ENCODE results near the gene GPR33. TPM values are rescaled to one million over a fixed set of nuclear protein-coding genes. Genes with fewer than 3 reads are reported as not detected.

GPR33 gene
- total and polyA plus RNA-seq, 2 of the 8 experiments (the other 6 are each of a cell fraction or from before 2014, with no cell fraction given) = not detected

DNA sequence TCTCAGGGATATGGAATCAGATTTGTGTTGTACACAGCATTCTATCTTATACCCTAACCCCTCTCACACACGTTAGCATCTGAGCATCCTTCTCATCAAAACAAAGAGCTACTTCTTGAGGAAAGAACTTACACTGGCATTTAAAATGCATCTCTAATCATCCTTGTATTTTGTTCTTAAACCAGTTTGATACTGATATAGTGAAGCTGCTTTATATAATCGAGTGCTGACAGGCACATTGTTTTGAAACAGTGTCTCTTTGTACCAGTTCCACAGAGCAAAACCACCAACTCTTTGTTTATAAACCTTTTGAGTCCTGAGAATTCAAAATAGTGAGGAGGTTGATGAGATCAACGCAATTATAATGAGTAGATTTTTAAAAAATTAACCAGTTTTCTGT is 8.8 kb downstream of the GPR33 start (continued):
- TF ChIP-seq, protein P1, sequence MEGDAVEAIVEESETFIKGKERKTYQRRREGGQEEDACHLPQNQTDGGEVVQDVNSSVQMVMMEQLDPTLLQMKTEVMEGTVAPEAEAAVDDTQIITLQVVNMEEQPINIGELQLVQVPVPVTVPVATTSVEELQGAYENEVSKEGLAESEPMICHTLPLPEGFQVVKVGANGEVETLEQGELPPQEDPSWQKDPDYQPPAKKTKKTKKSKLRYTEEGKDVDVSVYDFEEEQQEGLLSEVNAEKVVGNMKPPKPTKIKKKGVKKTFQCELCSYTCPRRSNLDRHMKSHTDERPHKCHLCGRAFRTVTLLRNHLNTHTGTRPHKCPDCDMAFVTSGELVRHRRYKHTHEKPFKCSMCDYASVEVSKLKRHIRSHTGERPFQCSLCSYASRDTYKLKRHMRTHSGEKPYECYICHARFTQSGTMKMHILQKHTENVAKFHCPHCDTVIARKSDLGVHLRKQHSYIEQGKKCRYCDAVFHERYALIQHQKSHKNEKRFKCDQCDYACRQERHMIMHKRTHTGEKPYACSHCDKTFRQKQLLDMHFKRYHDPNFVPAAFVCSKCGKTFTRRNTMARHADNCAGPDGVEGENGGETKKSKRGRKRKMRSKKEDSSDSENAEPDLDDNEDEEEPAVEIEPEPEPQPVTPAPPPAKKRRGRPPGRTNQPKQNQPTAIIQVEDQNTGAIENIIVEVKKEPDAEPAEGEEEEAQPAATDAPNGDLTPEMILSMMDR (IDR thresholded peaks at IDR 0.05; ENCODE audit: control extremely low read depth in 1 of 3, insufficient read depth in 1 of 3, low read depth in 1 of 3, low read length in 3 of 3) = no peak
- no peak for TF ChIP-seq TAF1 (IDR thresholded peaks at IDR 0.05; ENCODE audit: low read depth, low read length)
- no peak for TF ChIP-seq CBX8 (IDR thresholded peaks at IDR 0.05; ENCODE audit: borderline replicate concordance, low read depth, low read length)
- TF ChIP-seq RBBP5 (IDR thresholded peaks at IDR 0.05; ENCODE audit: borderline replicate concordance, low read depth, low read length) = no peak
- no peak for TF ChIP-seq POLR2AphosphoS5 (IDR thresholded peaks at IDR 0.05; ENCODE audit: low read depth, low read length)

Data from H1 (cell line).